ENCODE measurements around the gene UBAP2L.

UBAP2L gene

DNA sequence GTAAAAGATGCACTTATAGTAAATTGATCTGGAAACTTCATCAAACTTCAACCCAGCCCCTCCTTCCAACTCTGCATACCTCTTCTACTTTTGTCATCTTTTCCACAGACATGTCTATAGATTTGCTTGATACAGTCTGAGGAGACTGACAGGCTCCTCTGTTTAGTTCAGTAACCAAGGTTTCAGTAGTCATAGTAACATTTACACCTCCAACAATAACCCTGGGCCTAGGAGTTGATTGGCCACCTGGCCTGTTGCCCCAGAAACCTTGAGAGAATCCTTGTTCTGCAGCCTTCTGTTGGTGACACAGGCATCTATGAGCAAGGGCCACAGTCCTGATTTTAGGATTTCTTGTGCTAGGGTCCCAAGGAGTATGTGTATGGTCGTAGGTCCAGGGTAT lies 14.6 kb upstream of the UBAP2L start, which contains the start of gene CFAP141:
TSS of gene CFAP141 (minus strand) at position 138 of the 400 bp plus-strand sequence. CDS start at position 112, 26 bp downstream.
- TF ChIP-seq, protein P1, sequence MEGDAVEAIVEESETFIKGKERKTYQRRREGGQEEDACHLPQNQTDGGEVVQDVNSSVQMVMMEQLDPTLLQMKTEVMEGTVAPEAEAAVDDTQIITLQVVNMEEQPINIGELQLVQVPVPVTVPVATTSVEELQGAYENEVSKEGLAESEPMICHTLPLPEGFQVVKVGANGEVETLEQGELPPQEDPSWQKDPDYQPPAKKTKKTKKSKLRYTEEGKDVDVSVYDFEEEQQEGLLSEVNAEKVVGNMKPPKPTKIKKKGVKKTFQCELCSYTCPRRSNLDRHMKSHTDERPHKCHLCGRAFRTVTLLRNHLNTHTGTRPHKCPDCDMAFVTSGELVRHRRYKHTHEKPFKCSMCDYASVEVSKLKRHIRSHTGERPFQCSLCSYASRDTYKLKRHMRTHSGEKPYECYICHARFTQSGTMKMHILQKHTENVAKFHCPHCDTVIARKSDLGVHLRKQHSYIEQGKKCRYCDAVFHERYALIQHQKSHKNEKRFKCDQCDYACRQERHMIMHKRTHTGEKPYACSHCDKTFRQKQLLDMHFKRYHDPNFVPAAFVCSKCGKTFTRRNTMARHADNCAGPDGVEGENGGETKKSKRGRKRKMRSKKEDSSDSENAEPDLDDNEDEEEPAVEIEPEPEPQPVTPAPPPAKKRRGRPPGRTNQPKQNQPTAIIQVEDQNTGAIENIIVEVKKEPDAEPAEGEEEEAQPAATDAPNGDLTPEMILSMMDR (IDR thresholded peaks at IDR 0.05; ENCODE audit: low read depth, low read length) = no peak
- DNase-seq (ENCODE audit: extremely low read depth, low read depth) = no peak

- no peak for DNase-seq (ENCODE audit: extremely low read depth, low read depth)
- TF ChIP-seq, protein P1 (IDR thresholded peaks at IDR 0.05; ENCODE audit: low read depth, low read length) = no peak
Measured at GRCh38 chr1:154207262-154207661, 13.5 kb upstream of the UBAP2L start.

DNA sequence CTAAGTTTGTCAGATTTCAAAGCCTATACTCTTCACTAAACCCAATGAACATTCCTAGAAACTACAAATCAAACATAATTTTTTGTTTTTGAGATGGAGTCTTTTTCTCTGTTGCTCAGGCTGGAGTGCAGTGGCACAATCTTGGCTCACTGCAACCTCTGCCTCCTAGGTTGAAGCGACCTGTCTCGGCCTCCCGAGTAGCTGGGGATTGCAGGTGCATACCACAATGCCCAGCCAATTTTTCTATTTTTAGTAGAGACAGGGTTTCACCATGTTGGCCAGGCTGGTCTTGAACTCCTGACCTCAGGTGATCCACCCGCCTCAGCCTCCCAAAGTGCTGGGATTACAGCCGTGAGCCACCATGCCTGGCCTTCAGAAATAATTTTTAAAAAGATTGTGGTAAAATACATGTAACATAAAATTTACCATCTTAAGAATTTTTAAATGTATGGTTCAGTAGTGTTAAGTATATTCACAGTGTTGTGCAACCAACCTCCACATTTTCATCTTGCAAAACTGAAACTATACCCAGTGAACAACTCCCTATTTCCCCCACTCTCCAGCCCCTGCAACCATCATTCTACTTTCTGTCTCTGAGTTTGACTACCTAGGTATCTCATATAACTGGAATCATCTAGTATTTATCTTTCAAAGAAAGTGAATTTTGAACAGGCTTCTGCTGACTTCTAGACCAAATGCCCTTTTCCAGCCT lies 11.9 kb upstream of the UBAP2L start:
- TF ChIP-seq, protein P1 (IDR thresholded peaks at IDR 0.05; ENCODE audit: low read depth, low read length) = no peak
- no peak for DNase-seq (ENCODE audit: extremely low read depth, low read depth)

DNA sequence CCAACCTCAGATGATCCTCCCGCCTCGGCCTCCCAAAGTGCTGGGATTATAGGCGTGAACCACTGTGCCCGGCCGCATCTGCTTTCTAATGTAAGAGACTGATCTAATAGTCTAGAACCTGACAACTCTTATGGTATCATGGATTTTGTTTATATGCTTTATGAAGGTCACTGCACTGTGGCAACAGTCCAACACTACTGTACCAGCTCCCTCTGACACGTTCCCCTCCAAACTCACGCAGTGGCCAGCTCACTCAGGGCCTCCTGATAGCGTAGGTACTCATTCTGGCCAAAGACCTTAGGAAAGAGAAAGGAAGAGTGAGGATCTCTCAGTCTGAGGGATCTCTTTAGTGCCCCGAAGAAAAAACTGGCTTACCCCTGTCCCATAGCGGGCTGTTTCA lies 8.7 kb upstream of the UBAP2L start:
- no peak for DNase-seq (ENCODE audit: extremely low read depth, low read depth)
- TF ChIP-seq, protein P1 (IDR thresholded peaks at IDR 0.05; ENCODE audit: low read depth, low read length) = no peak

DNA sequence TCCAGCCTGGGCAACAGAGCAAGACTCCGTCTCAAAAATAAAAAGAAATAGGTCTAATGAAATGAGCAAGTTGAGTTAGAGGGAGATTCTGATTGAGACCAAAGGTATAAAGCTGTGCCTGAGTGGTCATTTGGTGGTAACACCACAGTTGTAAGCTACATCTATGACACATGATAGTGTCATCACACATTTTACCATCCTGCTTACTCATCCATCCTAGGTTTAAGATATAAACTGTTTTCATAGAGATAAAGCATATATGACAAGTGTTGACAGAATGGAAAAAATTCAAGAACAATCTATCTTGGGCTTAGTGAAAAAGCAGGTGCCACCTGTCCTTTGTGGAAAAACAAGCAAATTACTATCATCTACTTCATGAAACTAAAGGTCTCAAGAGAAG lies 7.5 kb upstream of the UBAP2L start:
- TF ChIP-seq, protein P1 (IDR thresholded peaks at IDR 0.05; ENCODE audit: low read depth, low read length) = no peak
- DNase-seq (ENCODE audit: extremely low read depth, low read depth) = no peak

- DNase-seq (ENCODE audit: extremely low read depth, low read depth) = no peak
- TF ChIP-seq, protein P1 (IDR thresholded peaks at IDR 0.05; ENCODE audit: low read depth, low read length) = no peak
Measured at GRCh38 chr1:154218545-154218944, 2.2 kb upstream of the UBAP2L start.

DNA sequence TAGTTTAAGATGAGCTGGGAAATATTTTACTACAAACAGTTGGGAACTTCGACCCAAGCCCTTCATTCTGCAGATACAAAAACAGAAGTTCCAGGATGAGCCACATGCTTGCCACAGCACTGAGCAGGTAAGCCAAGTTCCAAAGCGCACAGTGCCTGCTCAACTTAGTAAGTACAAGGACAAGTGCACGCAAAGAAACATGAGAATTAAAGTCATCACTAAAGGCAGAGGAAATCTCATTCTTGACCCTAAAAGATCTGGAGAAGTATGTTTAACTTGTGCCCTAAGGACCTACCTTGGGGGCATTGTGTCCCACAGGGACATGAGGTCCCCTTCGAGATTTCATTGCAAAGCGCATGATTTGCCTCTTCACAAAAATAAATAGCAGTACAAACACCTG lies 1.2 kb upstream of the UBAP2L start:
- TF ChIP-seq, protein P1 (IDR thresholded peaks at IDR 0.05; ENCODE audit: low read depth, low read length) = no peak
- no peak for DNase-seq (ENCODE audit: extremely low read depth, low read depth)

All from AG09319 (cell line).